Astrocyte (in vitro differentiated cells and primary cell): ENCODE data around the gene IFITM5. TPM values are rescaled to one million over a fixed set of nuclear protein-coding genes. Genes with fewer than 3 reads are reported as not detected.

ENCODE experiments used
- DNase-seq: peaks from one replicate; pipeline ENCODE4 v3.0.0-alpha.2; 2010; ENCODE audit warnings: low read depth
- FAIRE-seq: peaks from 2 replicates; lab custom pipeline; 2011; peaks lifted over from hg19 to GRCh38; lab: Jason Lieb, UNC
- H2AFZ ChIP-seq: 2 replicates; pipeline ENCODE4 v1.6.0; 2012; ENCODE audit warnings: low read depth, low read length, inconsistent platforms
- H3K27ac ChIP-seq: 2 replicates; pipeline ENCODE4 v1.5.1; 2011; ENCODE audit warnings: low read depth, low read length, inconsistent platforms
- H3K27me3 ChIP-seq: 2 replicates; pipeline ENCODE4 v1.6.0; 2011; ENCODE audit warnings: low read length, inconsistent platforms; ENCODE audit not compliant: insufficient read depth
- H3K36me3 ChIP-seq: 2 replicates; pipeline ENCODE4 v1.5.1; 2011; ENCODE audit warnings: low read length, inconsistent platforms; ENCODE audit not compliant: insufficient read depth
- H3K4me1 ChIP-seq: 2 replicates; pipeline ENCODE4 v1.5.1; 2011; ENCODE audit warnings: low read length, inconsistent platforms; ENCODE audit not compliant: insufficient read depth
- H3K4me2 ChIP-seq: 2 replicates; pipeline ENCODE4 v1.6.0; 2012; ENCODE audit warnings: low read length, inconsistent platforms
- H3K4me3 ChIP-seq: 2 replicates; pipeline ENCODE4 v1.5.1; 2011; ENCODE audit warnings: low read depth, mild to moderate bottlenecking, low read length, inconsistent platforms; ENCODE audit not compliant: insufficient read depth
- H3K79me2 ChIP-seq: 2 replicates; pipeline ENCODE4 v1.6.0; 2012; ENCODE audit warnings: mild to moderate bottlenecking, low read length, inconsistent platforms; ENCODE audit not compliant: insufficient read depth
- H3K9ac ChIP-seq: 2 replicates; pipeline ENCODE4 v1.6.0; 2012; ENCODE audit warnings: mild to moderate bottlenecking, low read length, inconsistent platforms
- H3K9me3 ChIP-seq: 2 replicates; pipeline ENCODE4 v1.5.1; 2012; ENCODE audit warnings: low read depth, mild to moderate bottlenecking, low read length, inconsistent platforms; ENCODE audit not compliant: insufficient read depth
- H4K20me1 ChIP-seq: 2 replicates; pipeline ENCODE4 v1.6.0; 2012; ENCODE audit warnings: low read length, inconsistent platforms; ENCODE audit not compliant: insufficient read depth
- H3K27ac Mint-ChIP-seq: one replicate; pipeline ENCODE4 v1.8.0; 2021; ENCODE audit warnings: mild to moderate bottlenecking, mixed read lengths; ENCODE audit not compliant: unreplicated experiment
- H3K27me3 Mint-ChIP-seq: one replicate; pipeline ENCODE4 v1.8.0; 2021; ENCODE audit warnings: low read depth, mixed read lengths; ENCODE audit not compliant: unreplicated experiment
- H3K36me3 Mint-ChIP-seq: one replicate; pipeline ENCODE4 v1.8.0; 2021; ENCODE audit warnings: low read depth, mixed read lengths; ENCODE audit not compliant: unreplicated experiment
- H3K4me1 Mint-ChIP-seq: one replicate; pipeline ENCODE4 v1.8.0; 2021; ENCODE audit warnings: low read depth, mixed read lengths; ENCODE audit not compliant: unreplicated experiment
- H3K4me3 Mint-ChIP-seq: one replicate; pipeline ENCODE4 v1.8.0; 2021; ENCODE audit warnings: mild to moderate bottlenecking, moderate library complexity, mixed read lengths; ENCODE audit not compliant: unreplicated experiment
- H3K9me3 Mint-ChIP-seq: one replicate; pipeline ENCODE4 v1.8.0; 2021; ENCODE audit warnings: mild to moderate bottlenecking, mixed read lengths; ENCODE audit not compliant: unreplicated experiment
- EZH2 ChIP-seq: IDR thresholded peaks from 2 replicates; pipeline ENCODE4 v1.6.1; 2012; ENCODE audit warnings: mild to moderate bottlenecking, low read length, inconsistent platforms; ENCODE audit not compliant: insufficient read depth
- total RNA-seq: library from RNA; stranded (reverse); gene quantifications from 2 replicates; pipeline ENCODE4 v1.2.1, GENCODE V29; 2021
- TF ChIP-seq, protein P1 (sequence below): IDR thresholded peaks from 2 replicates; pipeline ENCODE4 v1.5.1; 2011; ENCODE audit warnings: low read depth, mild to moderate bottlenecking, inconsistent platforms, low read length, moderate library complexity; ENCODE audit not compliant: insufficient read depth

Gene IFITM5
- total RNA-seq, 1 donor from 2014 or later = not detected

DNA sequence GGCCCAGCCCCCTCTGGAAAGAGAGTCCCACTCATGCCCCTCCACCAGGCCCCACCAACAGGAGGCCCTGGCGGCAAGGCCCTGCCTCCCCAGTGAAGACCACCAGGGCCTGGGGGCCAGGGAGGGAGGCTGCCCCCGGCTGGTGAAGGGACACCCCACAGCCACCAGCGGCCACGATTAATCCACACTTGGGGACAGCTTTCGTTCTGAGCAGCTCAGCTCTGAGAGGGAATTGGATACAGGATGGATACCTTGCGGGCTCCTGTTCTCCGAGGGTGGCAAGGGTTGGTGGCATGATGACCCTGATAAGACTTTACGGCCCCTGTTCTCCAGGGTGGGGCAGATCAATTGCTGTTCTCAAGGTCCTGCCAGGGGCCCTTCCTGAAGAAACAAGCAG, 28.0 kb downstream of the IFITM5 start:
- Histone ChIP-seq H3K4me1 (no peaks in the 10 kb centered on the region), H3K9ac (no peak overlapping the region), H3K4me3 (no peak overlapping the region), H4K20me1 (no peaks in the 10 kb centered on the region), H2AFZ (no peak overlapping the region), H3K27ac (no peak overlapping the region), H3K27me3 (peaks cover 22% of the 10 kb centered on the region), H3K4me2 (no peak overlapping the region), H3K36me3 (no peaks in the 10 kb centered on the region), H3K9me3 (no peaks in the 10 kb centered on the region), H3K79me2 (no peaks in the 10 kb centered on the region)
- Mint-ChIP-seq H3K4me3 (no peak overlapping the region), H3K27ac (no peak overlapping the region), H3K9me3 (peaks cover 10% of the 10 kb centered on the region), H3K4me1 (no peaks in the 10 kb centered on the region), H3K36me3 (no peaks in the 10 kb centered on the region), H3K27me3 (peaks cover 27% of the 10 kb centered on the region)
- DNase-seq = no peak
- TF ChIP-seq, protein P1, sequence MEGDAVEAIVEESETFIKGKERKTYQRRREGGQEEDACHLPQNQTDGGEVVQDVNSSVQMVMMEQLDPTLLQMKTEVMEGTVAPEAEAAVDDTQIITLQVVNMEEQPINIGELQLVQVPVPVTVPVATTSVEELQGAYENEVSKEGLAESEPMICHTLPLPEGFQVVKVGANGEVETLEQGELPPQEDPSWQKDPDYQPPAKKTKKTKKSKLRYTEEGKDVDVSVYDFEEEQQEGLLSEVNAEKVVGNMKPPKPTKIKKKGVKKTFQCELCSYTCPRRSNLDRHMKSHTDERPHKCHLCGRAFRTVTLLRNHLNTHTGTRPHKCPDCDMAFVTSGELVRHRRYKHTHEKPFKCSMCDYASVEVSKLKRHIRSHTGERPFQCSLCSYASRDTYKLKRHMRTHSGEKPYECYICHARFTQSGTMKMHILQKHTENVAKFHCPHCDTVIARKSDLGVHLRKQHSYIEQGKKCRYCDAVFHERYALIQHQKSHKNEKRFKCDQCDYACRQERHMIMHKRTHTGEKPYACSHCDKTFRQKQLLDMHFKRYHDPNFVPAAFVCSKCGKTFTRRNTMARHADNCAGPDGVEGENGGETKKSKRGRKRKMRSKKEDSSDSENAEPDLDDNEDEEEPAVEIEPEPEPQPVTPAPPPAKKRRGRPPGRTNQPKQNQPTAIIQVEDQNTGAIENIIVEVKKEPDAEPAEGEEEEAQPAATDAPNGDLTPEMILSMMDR = no peak
- no peak for TF ChIP-seq EZH2
- no peak for FAIRE-seq

DNA sequence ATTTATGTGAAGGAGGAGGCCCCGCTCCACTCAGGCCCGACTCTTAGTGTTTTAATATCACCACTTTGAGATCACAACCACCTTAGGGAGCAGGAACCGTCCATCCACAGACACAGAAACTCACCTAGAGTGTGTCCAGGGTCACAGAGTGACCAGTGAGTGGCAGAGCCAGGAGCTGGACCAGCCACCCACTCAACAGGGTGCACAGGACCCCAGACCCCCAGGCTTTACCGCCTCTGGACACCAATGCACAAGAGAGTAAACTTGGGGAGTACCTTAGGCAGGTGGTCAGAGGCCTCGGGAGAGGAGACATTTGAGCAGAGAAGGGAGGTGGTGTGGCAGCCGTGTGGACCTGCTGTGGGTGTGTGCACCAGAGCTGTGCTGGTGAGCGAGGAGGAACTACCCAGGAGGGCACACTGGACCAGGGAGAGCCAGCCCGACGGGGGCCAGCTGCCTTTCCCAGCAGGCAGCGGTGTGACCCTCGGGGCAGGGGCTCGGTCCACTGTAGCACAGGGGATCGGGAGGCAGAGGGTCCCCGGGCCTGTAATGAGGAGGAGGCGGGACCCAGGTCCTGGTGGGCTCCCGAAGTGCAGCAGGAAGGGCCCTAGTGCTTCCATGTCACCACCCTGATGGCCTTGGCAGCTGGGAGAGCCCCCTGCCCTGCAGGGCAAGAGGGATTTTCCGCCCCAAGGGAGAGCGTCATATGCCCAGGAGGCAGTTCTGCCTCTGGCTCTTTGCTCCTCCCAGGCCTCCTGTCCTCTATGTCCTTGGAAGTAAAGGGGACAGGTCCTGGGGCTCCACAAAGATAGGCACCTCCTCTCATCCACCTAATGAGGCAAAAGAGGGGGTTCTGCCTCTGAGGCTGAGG, 28.6 kb downstream of the IFITM5 start:
- TF ChIP-seq, protein P1 = no peak
- no peak for TF ChIP-seq EZH2
- no peaks in the 10 kb centered on the region for H3K4me1 Mint-ChIP-seq
- no peak overlapping the region for H3K9ac ChIP-seq
- H3K4me2 ChIP-seq = no peak overlapping the region
- no peak overlapping the region for H3K27ac Mint-ChIP-seq
- no peaks in the 10 kb centered on the region for H3K79me2 ChIP-seq
- no peak overlapping the region for H3K4me3 ChIP-seq
- H3K27me3 ChIP-seq = peaks cover 19% of the 10 kb centered on the region
- FAIRE-seq = no peak
- no peak overlapping the region for H2AFZ ChIP-seq
- H3K27me3 Mint-ChIP-seq = peaks cover 27% of the 10 kb centered on the region
- no peak overlapping the region for H3K27ac ChIP-seq
- no peak overlapping the region for H3K4me3 Mint-ChIP-seq
- H3K36me3 Mint-ChIP-seq = no peaks in the 10 kb centered on the region
- H3K36me3 ChIP-seq = no peaks in the 10 kb centered on the region
- H3K9me3 ChIP-seq = no peaks in the 10 kb centered on the region
- no peak for DNase-seq
- H3K9me3 Mint-ChIP-seq = peaks cover 7% of the 10 kb centered on the region
- no peaks in the 10 kb centered on the region for H4K20me1 ChIP-seq
- H3K4me1 ChIP-seq = no peaks in the 10 kb centered on the region
